ENCODE results near the gene SNX21. TPM values are rescaled to one million over a fixed set of nuclear protein-coding genes. Genes with fewer than 3 reads are reported as not detected.
A peak's percentile ranks its signal among the peaks of the same experiment; 100 is the strongest.
"Not testable (repeated sequence)": the region's sequence is repeated elsewhere in the genome, so short reads cannot be mapped to it uniquely, and the experiment has no call there.

SNX21 gene
- total RNA-seq, 1 donor from 2014 or later, result 7.9 TPM

DNA sequence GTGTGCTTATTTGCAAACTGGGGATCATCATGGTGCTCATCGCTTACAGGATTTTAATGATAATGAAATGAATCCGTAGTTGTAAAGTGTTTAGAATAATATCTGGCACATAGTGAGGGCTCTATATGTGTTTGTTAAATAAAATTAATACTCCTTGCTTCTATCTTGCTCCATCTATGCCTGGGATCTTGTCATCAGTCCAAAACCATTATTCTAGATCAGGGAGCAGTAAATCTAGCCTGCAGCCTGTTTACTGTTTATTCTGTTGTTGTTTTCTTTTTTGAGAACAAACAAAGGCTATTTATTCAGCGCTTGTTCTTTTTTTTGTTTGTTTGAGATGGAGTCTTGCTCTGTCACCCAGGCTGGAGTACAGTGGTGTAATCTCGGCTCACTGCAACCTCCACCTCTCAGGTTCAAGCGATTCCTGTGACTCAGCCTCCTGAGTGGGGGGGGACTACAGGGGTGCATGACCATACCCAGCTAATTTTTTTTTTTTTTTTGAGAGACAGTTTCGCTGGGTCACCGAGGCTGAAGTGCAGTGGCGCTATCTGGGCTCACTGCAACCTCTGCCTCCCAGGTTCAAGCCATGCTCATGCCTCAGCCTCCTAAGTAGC lies 15.5 kb downstream of the SNX21 start:
- DNase-seq (ENCODE audit: low spot score) (no peak), ATAC-seq (no peak)

DNA sequence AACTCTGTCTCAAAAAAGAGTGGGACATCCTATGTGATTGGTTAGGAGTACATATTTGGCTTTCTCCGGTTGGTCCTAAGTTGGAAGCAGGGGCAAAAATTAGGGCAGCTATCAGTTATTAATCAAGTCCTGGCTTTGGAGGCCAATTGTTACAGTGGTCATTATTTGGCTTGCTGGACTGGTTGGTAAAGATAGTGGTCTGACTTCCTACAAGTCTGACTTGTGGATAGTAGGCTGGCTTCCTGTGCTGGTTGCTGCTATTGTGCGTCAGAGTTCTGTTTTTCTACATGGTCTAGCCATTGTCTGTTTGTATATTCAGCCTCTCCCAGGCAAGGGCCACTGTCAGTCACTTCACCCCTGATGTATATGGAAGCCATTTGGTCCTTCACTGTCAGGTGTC lies 16.6 kb downstream of the SNX21 start:
- DNase-seq (ENCODE audit: low spot score) (no peak), ATAC-seq (no peak)

GRCh38 chr20:45850926-45851325 lies 17.3 kb downstream of the SNX21 start:
- no peak for ATAC-seq
- DNase-seq (ENCODE audit: low spot score), result no peak

DNA sequence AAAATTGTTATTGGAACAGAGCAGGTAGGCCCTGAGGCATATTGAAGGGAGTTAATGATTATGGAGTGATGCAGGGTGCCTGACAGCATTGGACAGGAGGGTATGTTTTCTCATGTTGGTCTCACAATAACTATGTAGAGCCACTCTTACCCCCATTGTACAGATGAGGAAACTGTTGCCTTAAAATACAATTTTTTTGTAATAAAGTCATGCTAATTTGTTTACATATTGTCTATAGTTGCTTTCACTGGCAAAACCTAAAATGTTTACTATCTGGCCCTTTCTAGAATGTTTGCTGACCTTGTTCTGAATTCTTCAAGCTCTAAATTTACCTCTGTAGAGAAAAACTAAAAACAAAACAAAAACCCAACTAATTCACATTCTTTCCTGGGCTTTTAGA lies 17.9 kb downstream of the SNX21 start:
- ATAC-seq (no peak), DNase-seq (ENCODE audit: low spot score) (no peak)

DNA sequence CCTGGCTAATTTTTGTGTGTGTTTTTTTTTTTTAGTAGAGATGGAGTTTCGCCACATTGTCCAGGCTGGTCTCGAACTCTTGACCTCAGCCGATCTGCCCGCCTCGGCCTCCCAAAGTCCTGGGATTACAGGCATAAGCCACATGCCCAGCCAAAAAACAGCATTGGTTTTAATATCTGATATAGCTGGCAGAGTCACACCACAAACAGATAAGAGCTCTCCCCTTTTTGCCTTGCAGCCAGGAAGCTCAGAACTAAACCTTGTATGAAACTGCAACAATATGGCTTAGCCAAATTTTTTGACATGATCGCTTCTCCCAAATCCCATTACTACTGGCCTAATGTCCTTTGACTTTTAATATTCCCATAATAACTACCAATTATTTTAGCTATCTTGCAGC lies 18.7 kb downstream of the SNX21 start:
- ATAC-seq (no peak), DNase-seq (ENCODE audit: low spot score) (no peak)

DNA sequence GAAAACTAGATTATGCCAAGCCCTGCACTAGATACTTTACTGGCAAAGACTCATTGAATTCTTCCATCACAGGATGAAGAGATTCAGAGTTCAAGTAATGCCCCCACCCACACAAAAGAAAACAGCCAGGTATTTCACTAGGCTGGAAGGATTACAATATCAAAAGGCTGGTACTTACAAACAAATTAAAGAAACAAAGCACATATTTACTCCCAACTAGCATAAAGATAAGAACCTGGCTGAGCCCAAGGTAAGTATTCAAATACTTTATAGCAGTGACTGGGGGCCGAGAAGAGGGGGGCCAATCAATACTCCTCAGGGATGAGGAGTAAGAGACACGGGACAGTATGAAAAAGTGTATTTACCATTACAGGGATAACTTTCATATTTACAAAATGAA lies 19.9 kb downstream of the SNX21 start:
- no peak for DNase-seq (ENCODE audit: low spot score)
- ATAC-seq, result no peak

GRCh38 chr20:45857114-45857881 lies 23.7 kb downstream of the SNX21 start, which contains the start of the genes ACOT8 and ZSWIM3:
TSS of gene ACOT8 (minus strand) at chr20:45857392. CDS start at chr20:45857315, 77 bp downstream.
TSS of gene ZSWIM3 (plus strand) at chr20:45857614. CDS start at chr20:45857826, 212 bp downstream.
- peak; percentile 96 for DNase-seq (ENCODE audit: low spot score)
- ATAC-seq, result peak; percentile 99

DNA sequence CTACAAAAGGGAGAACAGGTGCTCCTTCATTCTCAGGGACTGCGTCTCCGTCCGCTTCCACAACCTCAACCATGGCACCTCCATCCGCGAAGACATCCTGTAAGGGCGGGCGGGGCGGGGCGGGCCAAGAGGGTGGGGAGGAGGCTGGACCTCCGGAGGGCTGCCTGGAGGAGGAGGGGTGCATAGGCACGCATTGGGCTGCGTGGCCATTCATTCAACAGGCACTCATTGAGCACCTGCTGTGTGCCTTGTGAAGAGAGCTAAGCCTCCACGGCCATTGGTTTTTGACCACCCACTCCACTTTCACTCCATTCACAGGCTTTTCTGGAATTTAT lies 24.2 kb downstream of the SNX21 start:
- ATAC-seq (peak; percentile 17), DNase-seq (ENCODE audit: low spot score) (no peak)

GRCh38 chr20:45859916-45860315 lies 26.3 kb downstream of the SNX21 start:
- ATAC-seq (no peak), DNase-seq (ENCODE audit: low spot score) (no peak)

- ATAC-seq, result no peak
- no peak for DNase-seq (ENCODE audit: low spot score)
These were observed 27.1 kb downstream of the SNX21 start for GRCh38 chr20:45860560-45861220.

- DNase-seq (ENCODE audit: low spot score), result no peak
- no peak for ATAC-seq
These were observed 27.8 kb downstream of the SNX21 start for GRCh38 chr20:45861221-45862075.

- ATAC-seq, result peak; percentile 32
- no peak for DNase-seq (ENCODE audit: low spot score)
These were observed 30.2 kb downstream of the SNX21 start for GRCh38 chr20:45863543-45864470.

DNA sequence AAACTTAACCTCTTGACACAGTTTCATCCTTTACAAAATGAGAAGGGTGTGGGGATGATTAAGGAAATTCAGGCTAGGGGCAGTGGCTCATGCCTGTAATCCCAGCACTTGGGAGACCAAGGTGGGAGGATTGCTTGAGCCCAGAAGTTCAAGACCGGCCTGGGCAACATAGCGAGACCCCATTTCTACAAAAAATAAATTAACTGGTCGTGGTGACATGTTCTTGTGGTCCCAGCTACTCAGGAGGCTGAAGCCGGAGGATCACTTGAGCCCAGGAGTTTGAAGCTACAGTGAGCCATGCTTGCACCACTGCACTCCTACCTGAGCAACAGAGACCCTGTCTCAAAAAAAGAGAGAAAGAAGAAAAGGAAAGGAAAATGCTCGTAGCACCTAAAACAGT lies 32.9 kb downstream of the SNX21 start:
- no peak for ATAC-seq
- no peak for DNase-seq (ENCODE audit: low spot score)

GRCh38 chr20:45867136-45867818 lies 33.7 kb downstream of the SNX21 start:
- ATAC-seq, result no peak
- DNase-seq (ENCODE audit: low spot score), result no peak

DNA sequence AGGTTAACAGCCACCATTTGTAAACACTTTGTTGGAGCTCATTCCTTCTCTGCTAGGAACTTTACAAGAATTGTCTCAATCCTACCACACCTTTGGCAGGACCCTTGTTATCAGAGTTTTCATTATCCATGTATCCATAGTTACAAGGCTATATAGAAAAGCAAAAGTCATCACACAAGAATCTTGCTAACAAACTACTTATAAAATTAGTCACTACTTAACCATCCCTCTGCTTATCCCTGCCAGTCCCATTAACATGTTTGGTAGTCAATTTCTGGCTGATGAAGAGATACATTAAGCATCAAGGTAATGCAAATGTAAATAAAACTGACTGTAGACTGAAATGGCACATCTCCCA lies 34.2 kb downstream of the SNX21 start:
- DNase-seq (ENCODE audit: low spot score) (no peak), ATAC-seq (no peak)

DNA sequence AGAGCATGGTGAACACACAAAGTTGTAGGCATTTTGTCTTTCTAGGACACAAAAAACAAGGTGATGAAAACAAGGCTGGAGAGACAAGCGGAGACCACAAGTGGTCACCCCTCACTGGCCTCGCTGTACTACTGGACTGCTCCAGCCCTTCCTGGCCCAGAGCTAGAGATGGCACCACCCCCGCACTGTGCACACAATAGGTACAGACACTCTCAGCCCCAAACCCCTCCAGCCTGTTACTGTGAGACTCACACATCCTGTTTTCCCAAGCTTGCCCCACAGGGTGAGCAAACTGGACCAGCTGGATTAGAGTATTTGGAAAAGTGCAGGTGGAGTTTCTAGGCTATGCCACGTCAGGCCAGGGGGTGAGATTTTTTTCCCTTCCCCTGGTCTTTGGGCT lies 39.0 kb downstream of the SNX21 start:
- ATAC-seq, result no peak
- DNase-seq (ENCODE audit: low spot score), result no peak

- ATAC-seq, result no peak
- no peak for DNase-seq (ENCODE audit: low spot score)
These were observed 40.0 kb downstream of the SNX21 start for GRCh38 chr20:45873409-45874103.

DNA sequence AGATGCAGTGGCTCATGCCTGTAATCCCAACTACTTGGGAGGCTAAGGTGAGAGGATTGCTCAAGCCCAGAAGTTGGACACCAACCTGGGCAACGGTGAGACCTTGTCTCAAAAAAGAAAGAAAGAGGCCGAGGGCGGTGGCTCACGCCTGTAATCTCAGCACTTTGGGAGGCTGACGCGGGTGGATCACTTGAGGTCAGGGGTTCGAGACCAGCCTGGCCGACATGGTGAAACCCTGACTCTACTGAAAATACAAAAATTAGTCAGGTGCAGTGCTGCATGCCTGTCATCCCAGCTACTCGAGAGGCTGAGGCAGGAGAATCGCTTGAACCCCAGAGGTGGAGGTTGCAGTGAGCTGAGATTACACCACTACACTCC lies 40.5 kb downstream of the SNX21 start:
- not testable (repeated sequence) for DNase-seq (ENCODE audit: low spot score); ATAC-seq

DNA sequence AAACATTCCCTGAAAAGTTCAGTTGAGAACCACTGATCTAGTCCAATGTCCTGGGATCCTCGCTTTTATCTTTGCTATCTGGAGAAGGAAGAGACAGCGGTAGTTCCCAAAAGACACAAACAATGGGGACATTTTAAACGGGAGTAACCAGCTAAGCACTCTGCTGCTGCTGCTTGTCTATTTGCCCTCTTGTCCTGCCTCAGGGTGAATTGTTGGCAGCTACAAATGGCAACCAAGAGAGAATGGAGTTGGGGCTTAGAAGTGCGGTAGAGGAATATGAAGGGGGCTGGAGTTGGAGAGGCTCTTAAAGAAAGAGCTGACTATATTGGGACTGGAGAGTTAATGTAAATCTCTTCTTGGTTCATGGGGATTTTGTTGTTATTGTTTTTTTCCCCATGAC lies 41.0 kb downstream of the SNX21 start:
- ATAC-seq (no peak), DNase-seq (ENCODE audit: low spot score) (no peak)
